HG03571 (cell line): ENCODE measurements around the gene SETX.
"Not testable (repeated sequence)": the region's sequence is repeated elsewhere in the genome, so short reads cannot be mapped to it uniquely, and the experiment has no call there.

Experiments
- ATAC-seq: cut with Tn5 transposase; IDR thresholded peaks from one replicate; pipeline ENCODE4 v1.9.1; 2021; ENCODE audit not compliant: unreplicated experiment

Gene SETX, protein sequence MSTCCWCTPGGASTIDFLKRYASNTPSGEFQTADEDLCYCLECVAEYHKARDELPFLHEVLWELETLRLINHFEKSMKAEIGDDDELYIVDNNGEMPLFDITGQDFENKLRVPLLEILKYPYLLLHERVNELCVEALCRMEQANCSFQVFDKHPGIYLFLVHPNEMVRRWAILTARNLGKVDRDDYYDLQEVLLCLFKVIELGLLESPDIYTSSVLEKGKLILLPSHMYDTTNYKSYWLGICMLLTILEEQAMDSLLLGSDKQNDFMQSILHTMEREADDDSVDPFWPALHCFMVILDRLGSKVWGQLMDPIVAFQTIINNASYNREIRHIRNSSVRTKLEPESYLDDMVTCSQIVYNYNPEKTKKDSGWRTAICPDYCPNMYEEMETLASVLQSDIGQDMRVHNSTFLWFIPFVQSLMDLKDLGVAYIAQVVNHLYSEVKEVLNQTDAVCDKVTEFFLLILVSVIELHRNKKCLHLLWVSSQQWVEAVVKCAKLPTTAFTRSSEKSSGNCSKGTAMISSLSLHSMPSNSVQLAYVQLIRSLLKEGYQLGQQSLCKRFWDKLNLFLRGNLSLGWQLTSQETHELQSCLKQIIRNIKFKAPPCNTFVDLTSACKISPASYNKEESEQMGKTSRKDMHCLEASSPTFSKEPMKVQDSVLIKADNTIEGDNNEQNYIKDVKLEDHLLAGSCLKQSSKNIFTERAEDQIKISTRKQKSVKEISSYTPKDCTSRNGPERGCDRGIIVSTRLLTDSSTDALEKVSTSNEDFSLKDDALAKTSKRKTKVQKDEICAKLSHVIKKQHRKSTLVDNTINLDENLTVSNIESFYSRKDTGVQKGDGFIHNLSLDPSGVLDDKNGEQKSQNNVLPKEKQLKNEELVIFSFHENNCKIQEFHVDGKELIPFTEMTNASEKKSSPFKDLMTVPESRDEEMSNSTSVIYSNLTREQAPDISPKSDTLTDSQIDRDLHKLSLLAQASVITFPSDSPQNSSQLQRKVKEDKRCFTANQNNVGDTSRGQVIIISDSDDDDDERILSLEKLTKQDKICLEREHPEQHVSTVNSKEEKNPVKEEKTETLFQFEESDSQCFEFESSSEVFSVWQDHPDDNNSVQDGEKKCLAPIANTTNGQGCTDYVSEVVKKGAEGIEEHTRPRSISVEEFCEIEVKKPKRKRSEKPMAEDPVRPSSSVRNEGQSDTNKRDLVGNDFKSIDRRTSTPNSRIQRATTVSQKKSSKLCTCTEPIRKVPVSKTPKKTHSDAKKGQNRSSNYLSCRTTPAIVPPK (N-terminal part only)

GRCh38 chr9:132354637-132355355 lies at the start of gene SETX:
Gene SETX, minus strand, starts transcription at chr9:132354986. Its CDS starts 5,558 bp downstream, at chr9:132349428.
- peak; percentile 79 for ATAC-seq

DNA sequence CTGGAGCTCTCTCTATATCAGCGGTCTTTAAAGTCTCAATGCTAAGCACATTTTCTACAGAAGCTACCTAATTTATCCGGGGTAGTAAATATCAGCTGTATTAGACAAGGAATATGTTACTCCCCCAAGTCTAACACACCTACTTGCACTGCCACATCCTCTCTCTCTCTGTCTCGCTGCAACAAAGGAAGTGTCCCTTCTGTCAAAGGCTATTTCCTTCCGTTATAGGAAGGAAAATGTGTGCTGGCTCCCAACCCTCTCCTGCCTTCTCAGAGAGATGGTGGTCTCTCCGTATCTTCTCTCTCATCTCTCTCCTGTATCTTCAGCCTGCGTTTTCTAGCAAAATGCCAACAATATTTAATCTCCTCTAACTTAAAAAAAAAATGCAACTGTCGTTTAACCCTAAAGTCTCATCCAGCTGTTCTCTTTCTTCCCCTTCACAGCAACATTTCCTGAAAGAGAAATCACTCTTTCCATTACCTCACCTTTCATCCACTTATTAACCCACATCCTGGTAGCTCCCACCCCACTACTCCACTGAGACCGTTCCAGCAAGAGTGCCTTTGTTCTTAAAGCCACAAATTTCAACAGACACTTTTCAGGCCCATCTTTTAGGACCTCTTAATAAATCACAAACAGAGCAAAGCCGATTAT lies 49.6 kb upstream of the SETX start:
- ATAC-seq, result no peak

- ATAC-seq, result no peak
These were observed 47.0 kb upstream of the SETX start for GRCh38 chr9:132401824-132402223.

DNA sequence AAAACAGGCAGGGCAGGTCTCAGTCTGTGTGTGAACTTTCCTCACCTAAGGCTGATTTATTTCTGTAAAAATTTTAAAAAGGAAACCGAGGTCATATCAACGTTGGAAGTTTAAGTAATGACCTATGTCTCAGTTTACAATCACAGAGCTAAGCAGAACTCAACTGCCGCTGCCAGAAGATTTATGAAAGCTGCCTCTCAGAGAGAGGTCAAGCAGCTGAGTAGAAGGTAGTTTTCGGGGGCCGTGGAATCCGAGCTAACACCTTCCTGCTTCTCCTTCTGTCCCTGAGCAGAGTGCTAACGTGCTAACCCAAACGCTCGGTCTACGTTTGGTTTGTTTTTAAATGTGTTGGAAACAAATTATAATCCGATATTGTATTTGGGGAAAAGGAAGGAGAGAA lies 40.8 kb upstream of the SETX start:
- ATAC-seq, result no peak

DNA sequence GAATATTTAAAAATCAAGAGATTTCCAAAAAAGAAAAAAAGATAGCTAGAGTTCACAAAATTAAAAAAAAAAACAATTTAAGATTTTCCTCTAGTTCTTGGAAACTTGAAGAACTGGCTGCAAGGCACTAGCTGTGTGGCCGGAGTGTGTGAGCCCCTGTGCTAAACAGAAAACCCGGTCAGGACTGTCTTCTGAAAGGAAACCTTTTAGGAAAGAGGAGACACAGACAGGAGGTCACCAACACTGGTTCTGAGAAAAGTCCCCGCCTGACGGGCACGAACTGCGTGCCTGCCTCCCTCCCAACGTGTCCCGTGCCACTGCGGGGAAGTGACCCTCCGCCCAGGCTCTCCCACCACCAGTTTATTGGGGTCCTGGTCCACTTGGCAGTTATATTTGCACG lies 36.7 kb upstream of the SETX start:
- no peak for ATAC-seq

GRCh38 chr9:132390966-132391365 lies 36.2 kb upstream of the SETX start:
- no peak for ATAC-seq

GRCh38 chr9:132387133-132387532 lies 32.3 kb upstream of the SETX start:
- no peak for ATAC-seq

- no peak for ATAC-seq
These were observed 29.6 kb upstream of the SETX start for GRCh38 chr9:132384376-132384775.

GRCh38 chr9:132383462-132383883 lies 28.7 kb upstream of the SETX start:
- ATAC-seq, result peak; percentile 51

DNA sequence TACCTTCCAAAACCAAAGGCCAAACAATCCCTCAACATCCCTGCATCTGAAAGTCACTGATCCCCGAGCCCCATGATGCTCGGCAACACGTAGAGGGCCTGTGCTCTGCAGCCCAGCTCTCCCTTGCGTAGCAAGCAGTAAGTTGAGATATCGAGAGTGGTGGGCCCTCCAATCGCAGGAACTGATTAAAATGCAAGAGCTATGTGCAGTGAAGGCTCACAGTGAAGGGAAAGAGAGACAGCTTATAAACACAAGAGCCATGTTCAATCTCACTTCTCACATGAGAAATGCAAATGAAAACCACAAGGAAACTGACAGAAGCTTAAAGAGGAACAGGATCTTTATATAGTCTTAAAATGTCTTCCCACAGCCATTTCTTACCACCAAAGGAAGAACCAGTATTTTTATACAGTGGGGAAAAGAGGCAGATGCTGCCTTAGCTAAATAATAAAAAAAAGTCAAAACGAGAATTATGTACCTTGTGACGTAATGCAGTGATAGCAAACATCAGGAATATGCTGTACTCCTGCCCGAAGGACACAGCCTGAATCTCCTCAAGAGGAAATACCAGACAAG lies 27.3 kb upstream of the SETX start:
- peak; percentile 73 for ATAC-seq

GRCh38 chr9:132378416-132378815 lies 23.6 kb upstream of the SETX start:
- ATAC-seq, result not testable (repeated sequence)

DNA sequence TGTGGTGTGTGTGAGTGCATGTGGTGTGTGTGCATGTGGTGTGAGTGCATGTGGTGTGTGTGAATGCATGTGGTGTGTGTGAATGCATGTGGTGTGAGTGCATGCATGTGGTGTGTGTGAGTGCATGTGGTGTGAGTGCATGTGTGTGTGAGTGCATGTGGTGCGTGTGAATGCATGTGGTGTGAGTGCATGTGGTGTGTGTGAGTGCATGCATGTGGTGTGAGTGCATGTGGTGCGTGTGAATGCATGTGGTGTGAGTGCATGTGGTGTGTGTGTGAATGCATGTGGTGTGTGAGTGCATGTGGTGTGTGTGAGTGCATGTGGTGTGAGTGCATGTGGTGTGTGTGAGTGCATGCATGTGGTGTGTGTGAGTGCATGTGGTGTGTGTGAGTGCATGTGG lies 23.0 kb upstream of the SETX start:
- not testable (repeated sequence) for ATAC-seq

- ATAC-seq, result no peak
These were observed 17.6 kb upstream of the SETX start for GRCh38 chr9:132372177-132373095.

GRCh38 chr9:132370592-132370991 lies 15.8 kb upstream of the SETX start:
- no peak for ATAC-seq

GRCh38 chr9:132369421-132369820 lies 14.6 kb upstream of the SETX start:
- ATAC-seq, result no peak

DNA sequence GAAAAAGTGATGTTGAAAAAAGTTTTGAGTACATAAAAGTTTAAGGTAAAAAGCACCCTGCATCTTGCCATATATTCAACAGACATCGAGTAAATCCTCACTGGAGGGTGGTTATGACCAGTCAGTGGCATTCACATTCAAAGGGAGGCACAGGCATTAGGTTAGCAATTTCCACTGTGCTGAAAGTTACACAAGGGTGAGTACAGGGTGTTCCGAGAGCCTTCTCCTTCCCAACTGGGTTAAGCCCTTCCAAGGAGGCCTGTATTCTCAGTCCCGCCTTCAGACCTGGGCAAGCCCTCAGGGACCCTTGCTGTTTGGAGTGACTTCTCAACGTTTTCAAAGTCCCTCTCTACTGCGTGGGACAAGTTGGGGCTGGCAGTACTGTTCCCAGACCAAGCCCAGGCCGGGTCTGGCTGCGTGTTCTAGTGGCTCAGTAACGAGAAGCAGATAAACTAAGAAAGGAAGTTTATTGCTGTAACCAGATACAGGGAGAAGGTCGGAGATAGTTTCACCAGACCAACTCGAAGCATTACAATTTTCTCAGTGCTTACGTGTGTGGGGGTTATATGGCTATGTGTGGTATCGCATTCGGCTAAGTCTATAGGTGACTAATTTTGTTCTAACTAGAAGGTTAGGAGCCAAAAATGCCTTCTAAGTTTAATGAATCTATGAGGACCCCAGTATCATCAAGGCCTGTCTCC lies 13.0 kb upstream of the SETX start:
- ATAC-seq, result no peak

GRCh38 chr9:132366481-132366880 lies 11.7 kb upstream of the SETX start:
- ATAC-seq, result no peak

GRCh38 chr9:132365986-132366385 lies 11.2 kb upstream of the SETX start:
- ATAC-seq, result no peak
